K562 (cell line): ENCODE measurements around the gene SPDL1. TPM values are rescaled to one million over a fixed set of nuclear protein-coding genes. Genes with fewer than 3 reads are reported as not detected.

Source experiments
- BHLHE40 ChIP-seq: IDR thresholded peaks from 2 replicates; pipeline ENCODE4 v1.6.1; 2011; ENCODE audit warnings: low read length, improper control_type of control experiment
- BRCA1 ChIP-seq, 2 experiments: fragments of 450-650 bp in 1 of 2; sonication (generic) in 1 of 2; formaldehyde crosslinking in 1 of 2; IDR thresholded peaks; 2 replicates each; pipeline versions ENCODE4 v1.5.0 to v1.6.1; 2017 to 2020; ENCODE audit warnings: mild to moderate bottlenecking in 1 of 2, missing genetic modification reagents in 1 of 2
- CBX5 ChIP-seq: IDR thresholded peaks from 2 replicates; pipeline ENCODE4 v1.6.1; 2014; ENCODE audit warnings: low read depth, borderline replicate concordance
- GATA2 ChIP-seq: sonication (generic); formaldehyde crosslinking; IDR thresholded peaks from 2 replicates; pipeline ENCODE4 v1.4.0; 2020; ENCODE audit warnings: mild to moderate bottlenecking, missing genetic modification reagents
- MAFF ChIP-seq: IDR thresholded peaks from 2 replicates; pipeline ENCODE4 v1.6.1; 2012; ENCODE audit warnings: low read length, improper control_type of control experiment
- MTA2 ChIP-seq: fragments of 450-650 bp; IDR thresholded peaks from 2 replicates; pipeline ENCODE4 v1.6.1; 2016; ENCODE audit warnings: low read depth
- RAD51 ChIP-seq: fragments of 450-650 bp; IDR thresholded peaks from 2 replicates; pipeline ENCODE4 v1.7.1; 2016; ENCODE audit warnings: low read depth, mild to moderate bottlenecking, borderline replicate concordance
- THAP7 ChIP-seq: fragments of 250-450 bp; sonication (Bioruptor Pico); IDR thresholded peaks from 2 replicates; pipeline ENCODE4 v1.5.0; 2021
- TOE1 ChIP-seq, 2 experiments: fragments of 450-650 bp in 1 of 2; sonication (generic) in 1 of 2; formaldehyde crosslinking in 1 of 2; IDR thresholded peaks; 2 replicates each; pipeline versions ENCODE4 v1.7.1 to v1.8.0; 2016 to 2022; ENCODE audit warnings: borderline replicate concordance in 2 of 2, mild to moderate bottlenecking in 2 of 2, antibody characterized with exemption in 1 of 2, inconsistent platforms in 1 of 2, low read depth in 1 of 2, missing genetic modification reagents in 1 of 2, moderate library complexity in 1 of 2
- USF2 ChIP-seq: sonication (generic); formaldehyde crosslinking; IDR thresholded peaks from 2 replicates; pipeline ENCODE4 v1.5.0; 2020; ENCODE audit warnings: missing genetic modification reagents
- ZBTB11 ChIP-seq, 3 experiments: fragments of 200-800 bp in 1 of 3; fragments of 250-450 bp in 1 of 3; fragments of 450-650 bp in 1 of 3; sonication (Bioruptor Pico) in 1 of 3; sonication (Bioruptor generic) in 1 of 3; formaldehyde crosslinking in 1 of 3; IDR thresholded peaks; 2 replicates each; pipeline versions ENCODE4 v1.6.1 to v1.8.0; 2016 to 2022; ENCODE audit warnings: mild to moderate bottlenecking in 2 of 3, missing genetic modification characterization in 2 of 3, missing compliant biosample characterization in 1 of 3, moderate library complexity in 1 of 3
- ZC3H11A ChIP-seq: IDR thresholded peaks from 2 replicates; pipeline ENCODE4 v1.6.1; 2012; ENCODE audit warnings: low read depth, low read length, improper control_type of control experiment
- ZNF431 ChIP-seq: sonication (generic); formaldehyde crosslinking; IDR thresholded peaks from 2 replicates; pipeline ENCODE4 v1.8.0; 2022; ENCODE audit warnings: mild to moderate bottlenecking, missing genetic modification reagents
- ZNF445 ChIP-seq: fragments of 250-450 bp; sonication (Bioruptor Pico); IDR thresholded peaks from 2 replicates; pipeline ENCODE4 v1.4.0; 2020; ENCODE audit warnings: low read depth, mild to moderate bottlenecking, moderate library complexity
- ZNF77 ChIP-seq: fragments of 250-450 bp; sonication (Bioruptor Pico); IDR thresholded peaks from 2 replicates; pipeline ENCODE4 v1.5.0; 2020
- polyA plus RNA-seq, 8 experiments: library from polyadenylated mRNA; depleted of rRNA in 4 of 8; stranded (reverse) in 5 of 8; unstranded in 3 of 8; fragments of >200 nt; fragmentation: Nextera tagmentation in 2 of 8; fragmentation: Illumina TruSeq in 1 of 8; extraction: Ambion mirVana in 2 of 8; extraction: Trizol in 1 of 8; gene quantifications; 2 replicates each; pipeline versions ENCODE4 v1.2.1 to v1.2.3, GENCODE V29; 2011 to 2014; ENCODE audit warnings: inconsistent platforms in 1 of 8, missing spikeins in 1 of 8
- total RNA-seq, 7 experiments: library from RNA; depleted of rRNA in 6 of 7; stranded (reverse); fragments of >200 nt in 6 of 7; fragmentation: Illumina TruSeq in 2 of 7; extraction: Trizol in 2 of 7; gene quantifications; 2 replicates each; pipeline versions ENCODE4 v1.2.1 to v1.2.3, GENCODE V29; 2011 to 2021; ENCODE audit warnings: low replicate concordance in 1 of 7
- TF ChIP-seq, protein P1 (sequence below): sonication (generic); formaldehyde crosslinking; IDR thresholded peaks from 2 replicates; pipeline ENCODE4 v1.8.0; 2022; ENCODE audit warnings: mild to moderate bottlenecking, missing genetic modification reagents, borderline replicate concordance
- TF ChIP-seq, protein P2 (sequence below): fragments of 250-450 bp; sonication (Bioruptor Pico); IDR thresholded peaks from 2 replicates; pipeline ENCODE4 v1.5.0; 2020; ENCODE audit warnings: mild to moderate bottlenecking

SPDL1 gene
- total and polyA plus RNA-seq, 9 of the 15 experiments (the other 6 are each of a cell fraction or from before 2014, with no cell fraction given), result 32.4 to 59.6 (median 49.0) TPM

- TF ChIP-seq ZBTB11 (CRISPR knock-in tag; IDR thresholded peaks at IDR 0.05) (no peak), ZC3H11A (no peak), THAP7 (CRISPR knock-in tag) (no peak), ZNF77 (CRISPR knock-in tag) (no peak), BHLHE40 (no peak), CBX5 (no peak), MTA2 (no peak), RAD51 (peak; percentile 75), TOE1 (IDR thresholded peaks at IDR 0.05; ENCODE audit: borderline replicate concordance) (peak; percentile 64; the same call in 1 of the 2 replicates), TOE1 (CRISPR knock-in tag; IDR thresholded peaks at IDR 0.05; ENCODE audit: borderline replicate concordance, low read depth) (no peak), USF2 (CRISPR knock-in tag) (peak; percentile 45), GATA2 (no peak), BRCA1 (IDR thresholded peaks at IDR 0.05) (no peak), BRCA1 (CRISPR knock-in tag; IDR thresholded peaks at IDR 0.05) (no peak), ZNF431 (CRISPR knock-in tag) (no peak), ZNF445 (CRISPR knock-in tag) (no peak), MAFF (no peak)
- TF ChIP-seq, protein P1, sequence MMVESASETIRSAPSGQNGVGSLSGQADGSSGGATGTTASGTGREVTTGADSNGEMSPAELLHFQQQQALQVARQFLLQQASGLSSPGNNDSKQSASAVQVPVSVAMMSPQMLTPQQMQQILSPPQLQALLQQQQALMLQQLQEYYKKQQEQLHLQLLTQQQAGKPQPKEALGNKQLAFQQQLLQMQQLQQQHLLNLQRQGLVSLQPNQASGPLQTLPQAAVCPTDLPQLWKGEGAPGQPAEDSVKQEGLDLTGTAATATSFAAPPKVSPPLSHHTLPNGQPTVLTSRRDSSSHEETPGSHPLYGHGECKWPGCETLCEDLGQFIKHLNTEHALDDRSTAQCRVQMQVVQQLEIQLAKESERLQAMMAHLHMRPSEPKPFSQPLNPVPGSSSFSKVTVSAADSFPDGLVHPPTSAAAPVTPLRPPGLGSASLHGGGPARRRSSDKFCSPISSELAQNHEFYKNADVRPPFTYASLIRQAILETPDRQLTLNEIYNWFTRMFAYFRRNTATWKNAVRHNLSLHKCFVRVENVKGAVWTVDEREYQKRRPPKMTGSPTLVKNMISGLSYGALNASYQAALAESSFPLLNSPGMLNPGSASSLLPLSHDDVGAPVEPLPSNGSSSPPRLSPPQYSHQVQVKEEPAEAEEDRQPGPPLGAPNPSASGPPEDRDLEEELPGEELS (CRISPR knock-in tag), result no peak
- TF ChIP-seq, protein P2, sequence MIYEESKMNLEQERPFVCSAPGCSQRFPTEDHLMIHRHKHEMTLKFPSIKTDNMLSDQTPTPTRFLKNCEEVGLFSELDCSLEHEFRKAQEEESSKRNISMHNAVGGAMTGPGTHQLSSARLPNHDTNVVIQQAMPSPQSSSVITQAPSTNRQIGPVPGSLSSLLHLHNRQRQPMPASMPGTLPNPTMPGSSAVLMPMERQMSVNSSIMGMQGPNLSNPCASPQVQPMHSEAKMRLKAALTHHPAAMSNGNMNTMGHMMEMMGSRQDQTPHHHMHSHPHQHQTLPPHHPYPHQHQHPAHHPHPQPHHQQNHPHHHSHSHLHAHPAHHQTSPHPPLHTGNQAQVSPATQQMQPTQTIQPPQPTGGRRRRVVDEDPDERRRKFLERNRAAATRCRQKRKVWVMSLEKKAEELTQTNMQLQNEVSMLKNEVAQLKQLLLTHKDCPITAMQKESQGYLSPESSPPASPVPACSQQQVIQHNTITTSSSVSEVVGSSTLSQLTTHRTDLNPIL (CRISPR knock-in tag), result no peak
These were observed 36.1 kb upstream of the SPDL1 start (continued) for GRCh38 chr5:169547508-169547907.
